Endothelial cell (in vitro differentiated cells): ENCODE data around the gene HLA-DOB. TPM values are rescaled to one million over a fixed set of nuclear protein-coding genes. Genes with fewer than 3 reads are reported as not detected.
A peak's percentile ranks its signal among the peaks of the same experiment; 100 is the strongest.

Experiments
- DNase-seq: peaks from one replicate; pipeline ENCODE4 v3.0.0; 2021; ENCODE audit warnings: low spot score
- H3K27ac Mint-ChIP-seq: one replicate; pipeline ENCODE4 v1.8.0; 2021; ENCODE audit warnings: mixed read lengths, inconsistent platforms; ENCODE audit not compliant: unreplicated experiment
- H3K27me3 Mint-ChIP-seq: one replicate; pipeline ENCODE4 v1.8.0; 2021; ENCODE audit warnings: mild to moderate bottlenecking, moderate library complexity, mixed read lengths, inconsistent platforms; ENCODE audit not compliant: unreplicated experiment
- H3K36me3 Mint-ChIP-seq: one replicate; pipeline ENCODE4 v1.8.0; 2021; ENCODE audit warnings: mild to moderate bottlenecking, low read depth, mixed read lengths, inconsistent platforms; ENCODE audit not compliant: unreplicated experiment
- H3K4me1 Mint-ChIP-seq: one replicate; pipeline ENCODE4 v1.8.0; 2021; ENCODE audit warnings: mild to moderate bottlenecking, mixed read lengths, inconsistent platforms; ENCODE audit not compliant: unreplicated experiment
- H3K4me3 Mint-ChIP-seq: one replicate; pipeline ENCODE4 v1.8.0; 2021; ENCODE audit warnings: mild to moderate bottlenecking, mixed read lengths, inconsistent platforms; ENCODE audit not compliant: unreplicated experiment
- H3K9me3 Mint-ChIP-seq: one replicate; pipeline ENCODE4 v1.8.0; 2021; ENCODE audit warnings: mixed read lengths, inconsistent platforms; ENCODE audit not compliant: unreplicated experiment
- total RNA-seq: library from RNA; stranded (reverse); fragmentation: NEBNext Ultra II Directional; extraction: Animal tissue kit (Norgen Biotek cat#: 25700); gene quantifications from one replicate; pipeline ENCODE4 v1.2.1, GENCODE V29; 2021; ENCODE audit not compliant: unreplicated experiment
- TF ChIP-seq, protein P1 (sequence below): fragments of 200-600 bp; sonication (generic); IDR thresholded peaks from one replicate; pipeline ENCODE4 v1.5.0; 2021; ENCODE audit warnings: antibody characterized with exemption; ENCODE audit not compliant: unreplicated experiment

Gene HLA-DOB
- total RNA-seq, 1 donor from 2014 or later, result not detected

DNA sequence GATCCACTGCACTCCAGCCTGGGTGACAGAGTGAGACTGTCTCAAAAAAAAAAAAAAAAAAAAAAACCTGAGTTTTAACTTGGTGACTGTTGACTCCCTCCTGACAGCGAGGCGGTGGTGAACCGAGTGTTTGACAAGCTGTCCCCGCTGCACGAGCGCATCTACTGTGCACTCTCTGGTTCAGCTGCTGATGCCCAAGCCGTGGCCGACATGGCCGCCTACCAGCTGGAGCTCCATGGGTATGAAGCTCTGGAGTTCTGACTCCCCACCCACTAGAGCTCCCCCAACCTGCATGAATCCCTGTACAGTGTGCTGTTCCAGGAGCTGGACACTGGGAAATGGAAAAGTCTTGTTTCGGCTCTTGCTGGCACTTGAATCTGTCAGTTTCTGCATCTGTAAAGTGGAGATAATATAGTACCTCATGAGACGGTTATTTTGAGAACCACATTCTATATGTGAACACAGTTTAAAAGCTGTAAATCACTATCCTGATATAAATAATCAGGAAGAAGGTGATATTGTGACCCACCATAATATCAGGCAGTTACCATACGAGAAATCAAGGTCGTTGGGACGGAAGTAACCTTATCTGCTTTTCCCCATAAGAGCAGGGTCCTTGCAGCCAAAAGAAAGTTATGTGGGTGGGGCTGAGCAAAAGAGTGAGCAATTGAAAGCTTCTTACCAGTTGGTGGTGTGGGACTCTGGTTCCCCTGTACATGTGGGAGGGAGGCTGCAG, 40.5 kb upstream of the HLA-DOB start:
- DNase-seq, result no peak
- H3K27me3 Mint-ChIP-seq, result peaks cover 14% of the 10 kb centered on the region
- TF ChIP-seq, protein P1, sequence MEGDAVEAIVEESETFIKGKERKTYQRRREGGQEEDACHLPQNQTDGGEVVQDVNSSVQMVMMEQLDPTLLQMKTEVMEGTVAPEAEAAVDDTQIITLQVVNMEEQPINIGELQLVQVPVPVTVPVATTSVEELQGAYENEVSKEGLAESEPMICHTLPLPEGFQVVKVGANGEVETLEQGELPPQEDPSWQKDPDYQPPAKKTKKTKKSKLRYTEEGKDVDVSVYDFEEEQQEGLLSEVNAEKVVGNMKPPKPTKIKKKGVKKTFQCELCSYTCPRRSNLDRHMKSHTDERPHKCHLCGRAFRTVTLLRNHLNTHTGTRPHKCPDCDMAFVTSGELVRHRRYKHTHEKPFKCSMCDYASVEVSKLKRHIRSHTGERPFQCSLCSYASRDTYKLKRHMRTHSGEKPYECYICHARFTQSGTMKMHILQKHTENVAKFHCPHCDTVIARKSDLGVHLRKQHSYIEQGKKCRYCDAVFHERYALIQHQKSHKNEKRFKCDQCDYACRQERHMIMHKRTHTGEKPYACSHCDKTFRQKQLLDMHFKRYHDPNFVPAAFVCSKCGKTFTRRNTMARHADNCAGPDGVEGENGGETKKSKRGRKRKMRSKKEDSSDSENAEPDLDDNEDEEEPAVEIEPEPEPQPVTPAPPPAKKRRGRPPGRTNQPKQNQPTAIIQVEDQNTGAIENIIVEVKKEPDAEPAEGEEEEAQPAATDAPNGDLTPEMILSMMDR, result no peak
- H3K36me3 Mint-ChIP-seq, result no peaks in the 10 kb centered on the region
- no peaks in the 10 kb centered on the region for H3K9me3 Mint-ChIP-seq
- H3K4me3 Mint-ChIP-seq, result no peak overlapping the region
- no peak overlapping the region for H3K27ac Mint-ChIP-seq
- peaks cover 10% of the 10 kb centered on the region for H3K4me1 Mint-ChIP-seq

- H3K36me3 Mint-ChIP-seq, result peaks cover 4% of the 10 kb centered on the region
- TF ChIP-seq, protein P1, result no peak
- peaks cover 18% of the 10 kb centered on the region for H3K27me3 Mint-ChIP-seq
- H3K27ac Mint-ChIP-seq, result no peak overlapping the region
- H3K4me1 Mint-ChIP-seq, result peaks cover 10% of the 10 kb centered on the region
- no peaks in the 10 kb centered on the region for H3K9me3 Mint-ChIP-seq
- H3K4me3 Mint-ChIP-seq, result no peak overlapping the region
- DNase-seq, result no peak
Measured at GRCh38 chr6:32855467-32856174, 38.8 kb upstream of the HLA-DOB start.

DNA sequence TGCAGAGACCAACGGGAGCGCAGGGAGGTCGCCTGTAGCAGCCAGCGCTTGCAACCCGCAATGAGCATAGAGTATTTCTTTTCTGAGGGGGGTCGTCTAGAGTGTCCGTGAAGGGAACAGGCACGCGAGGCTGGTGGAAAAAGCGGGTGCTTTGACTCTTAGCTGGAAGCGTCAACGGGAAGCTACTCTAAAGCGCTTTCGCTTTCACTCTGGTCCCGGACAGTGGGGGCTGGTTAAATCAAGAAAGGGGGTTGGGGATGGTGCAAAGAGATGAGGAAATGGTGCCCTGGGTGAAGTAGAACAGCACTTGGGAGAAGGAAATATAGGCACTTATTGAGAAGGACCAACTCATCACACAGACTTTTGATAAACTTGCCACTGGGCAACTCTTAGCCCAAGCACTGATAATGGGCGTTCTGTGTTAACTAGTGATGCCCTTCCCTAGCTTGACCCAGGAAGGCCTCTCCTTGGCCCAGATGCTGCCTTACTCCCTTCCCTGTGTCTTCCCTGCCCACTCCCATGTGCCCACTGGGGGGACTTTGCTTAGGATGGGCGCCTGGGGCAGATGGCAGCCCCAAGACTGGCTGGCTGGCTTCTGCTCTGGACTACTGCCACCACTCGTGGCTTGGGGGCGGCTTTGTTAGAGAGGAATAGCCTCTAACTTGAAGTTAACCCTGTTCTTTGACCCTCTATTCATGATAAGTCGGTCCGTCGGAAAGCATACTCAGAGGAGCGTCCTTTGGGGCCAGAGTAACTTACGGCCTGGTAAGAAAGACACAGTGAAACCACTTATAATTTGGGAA, 37.8 kb upstream of the HLA-DOB start:
- TF ChIP-seq, protein P1, result no peak
- no peaks in the 10 kb centered on the region for H3K9me3 Mint-ChIP-seq
- H3K4me3 Mint-ChIP-seq, result peak overlapping the region; percentile 93
- H3K4me1 Mint-ChIP-seq, result peaks cover 10% of the 10 kb centered on the region
- peaks cover 22% of the 10 kb centered on the region for H3K27me3 Mint-ChIP-seq
- H3K36me3 Mint-ChIP-seq, result peaks cover 4% of the 10 kb centered on the region
- no peak for DNase-seq
- no peak overlapping the region for H3K27ac Mint-ChIP-seq

- DNase-seq, result peak; percentile 84
- Mint-ChIP-seq H3K36me3 (peaks cover 4% of the 10 kb centered on the region), H3K9me3 (no peaks in the 10 kb centered on the region), H3K27me3 (peaks cover 22% of the 10 kb centered on the region), H3K27ac (no peak within 1 kb of the TSS), H3K4me3 (peak within 1 kb of the TSS; percentile 93), H3K4me1 (peaks cover 10% of the 10 kb centered on the region)
- TF ChIP-seq, protein P1, result no peak
Measured at GRCh38 chr6:32853541-32854375, 37.0 kb upstream of the HLA-DOB start, which contains the start of the genes PSMB9 and TAP1. Gene PSMB9, plus strand, starts transcription at chr6:32854192. Its CDS starts 38 bp downstream, at chr6:32854230. Gene TAP1, minus strand, starts transcription at chr6:32853704. Its CDS starts 68 bp downstream, at chr6:32853636.
